Neural cell (in vitro differentiated cells): ENCODE data around the gene ROBO1. TPM values are rescaled to one million over a fixed set of nuclear protein-coding genes. Genes with fewer than 3 reads are reported as not detected.

Source experiments
- H2AFZ ChIP-seq: fragments of 200-600, 300-800 bp; sonication (generic), shearing (Covaris generic); 2 replicates; pipeline ENCODE4 v1.6.0; 2014; ENCODE audit warnings: low read depth, mild to moderate bottlenecking, antibody characterized with exemption, low read length, moderate library complexity
- H3F3A ChIP-seq: fragments of 200-600 bp; shearing (Covaris generic); 2 replicates; pipeline ENCODE4 v1.6.1; 2016; ENCODE audit warnings: mild to moderate bottlenecking, moderate library complexity, mixed read lengths, antibody characterized with exemption, low read length; ENCODE audit not compliant: insufficient read depth, poor library complexity, severe bottlenecking
- H3K27ac ChIP-seq: fragments of 200-600, 300-800 bp; sonication (generic), shearing (Covaris generic); 2 replicates; pipeline ENCODE4 v1.5.1; 2014; ENCODE audit warnings: mild to moderate bottlenecking, low read length, moderate library complexity
- H3K27me3 ChIP-seq: fragments of 300-800, 200-600 bp; sonication (generic), shearing (Covaris generic); 2 replicates; pipeline ENCODE4 v1.6.0; 2014; ENCODE audit warnings: mild to moderate bottlenecking, low read depth, low read length, moderate library complexity; ENCODE audit not compliant: insufficient read depth
- H3K36me3 ChIP-seq: fragments of 300-800, 200-600 bp; sonication (generic), shearing (Covaris generic); 2 replicates; pipeline ENCODE4 v1.5.1; 2014; ENCODE audit warnings: mild to moderate bottlenecking, antibody characterized with exemption, low read length, moderate library complexity; ENCODE audit not compliant: insufficient read depth
- H3K4me2 ChIP-seq: fragments of 300-800, 200-600 bp; sonication (generic), shearing (Covaris generic); 2 replicates; pipeline ENCODE4 v1.6.0; 2014; ENCODE audit warnings: mild to moderate bottlenecking, low read length
- H3K4me3 ChIP-seq: fragments of 300-800, 200-600 bp; sonication (generic), shearing (Covaris generic); 2 replicates; pipeline ENCODE4 v1.5.1; 2014; ENCODE audit warnings: mild to moderate bottlenecking, low read length, moderate library complexity
- H3K79me2 ChIP-seq: fragments of 200-600 bp; shearing (Covaris generic); replicated peaks from 2 replicates; pipeline ENCODE4 v1.6.0; 2014; ENCODE audit warnings: mild to moderate bottlenecking, low read length, moderate library complexity; ENCODE audit not compliant: insufficient read depth
- H3K9ac ChIP-seq: fragments of 300-800, 200-600 bp; sonication (generic), shearing (Covaris generic); 2 replicates; pipeline ENCODE4 v1.6.1; 2016; ENCODE audit warnings: mild to moderate bottlenecking, low read length, mixed read lengths
- H3K9me2 ChIP-seq: fragments of 200-600 bp; shearing (Covaris generic); 2 replicates; pipeline ENCODE4 v1.6.1; 2016; ENCODE audit warnings: mild to moderate bottlenecking, low read length, mixed read lengths; ENCODE audit not compliant: insufficient read depth
- H3K9me3 ChIP-seq: fragments of 200-600, 300-800 bp; sonication (generic), shearing (Covaris generic); 2 replicates; pipeline ENCODE4 v1.6.1; 2016; ENCODE audit warnings: mild to moderate bottlenecking, mixed run types, low read length, moderate library complexity, mixed read lengths
- H4K20me1 ChIP-seq: fragments of 200-600 bp; shearing (Covaris generic); 2 replicates; pipeline ENCODE4 v1.6.1; 2016; ENCODE audit warnings: mild to moderate bottlenecking, mixed run types; ENCODE audit not compliant: insufficient read depth
- CTCF ChIP-seq: fragments of 450-650 bp; IDR thresholded peaks from 2 replicates; pipeline ENCODE4 v1.5.1; 2014; ENCODE audit warnings: antibody characterized with exemption, mild to moderate bottlenecking, moderate library complexity; ENCODE audit not compliant: poor library complexity, severe bottlenecking
- EP300 ChIP-seq: fragments of 450-650 bp; conservative IDR thresholded peaks from 2 replicates; pipeline ENCODE4 v1.6.1; 2014; ENCODE audit warnings: antibody characterized with exemption, mild to moderate bottlenecking, moderate library complexity; ENCODE audit not compliant: poor library complexity, severe bottlenecking
- EZH2 ChIP-seq: fragments of 200-600, 300-800 bp; shearing (Covaris generic), sonication (generic); IDR thresholded peaks from 2 replicates; pipeline ENCODE4 v1.6.1; 2014; ENCODE audit warnings: antibody characterized with exemption, low read length, borderline replicate concordance, mild to moderate bottlenecking; ENCODE audit not compliant: insufficient read depth, poor library complexity, severe bottlenecking
- MXI1 ChIP-seq: fragments of 450-650 bp; conservative IDR thresholded peaks from 2 replicates; pipeline ENCODE4 v1.6.1; 2014; ENCODE audit warnings: antibody characterized with exemption, mild to moderate bottlenecking; ENCODE audit not compliant: poor library complexity, severe bottlenecking
- POLR2AphosphoS5 ChIP-seq: IDR thresholded peaks from 2 replicates; pipeline ENCODE4 v1.6.1; 2012
- RAD21 ChIP-seq: fragments of 450-650 bp; conservative IDR thresholded peaks from 2 replicates; pipeline ENCODE4 v1.6.1; 2014; ENCODE audit warnings: antibody characterized with exemption, mild to moderate bottlenecking, moderate library complexity
- REST ChIP-seq: IDR thresholded peaks from 2 replicates; pipeline ENCODE4 v1.6.1; 2012; ENCODE audit warnings: borderline replicate concordance
- SMC3 ChIP-seq: fragments of 450-650 bp; conservative IDR thresholded peaks from 2 replicates; pipeline ENCODE4 v1.6.1; 2014; ENCODE audit warnings: antibody characterized with exemption, mild to moderate bottlenecking, moderate library complexity; ENCODE audit not compliant: poor library complexity
- TAF1 ChIP-seq: IDR thresholded peaks from 2 replicates; pipeline ENCODE4 v1.6.1; 2012; ENCODE audit warnings: low read depth
- polyA plus RNA-seq: library from polyadenylated mRNA; depleted of rRNA; stranded (reverse); fragments of >200 nt; gene quantifications from 2 replicates; pipeline ENCODE4 v1.2.3, GENCODE V29; 2014

ROBO1 gene
- polyA plus RNA-seq, 1 donor from 2014 or later, result 183 TPM

DNA sequence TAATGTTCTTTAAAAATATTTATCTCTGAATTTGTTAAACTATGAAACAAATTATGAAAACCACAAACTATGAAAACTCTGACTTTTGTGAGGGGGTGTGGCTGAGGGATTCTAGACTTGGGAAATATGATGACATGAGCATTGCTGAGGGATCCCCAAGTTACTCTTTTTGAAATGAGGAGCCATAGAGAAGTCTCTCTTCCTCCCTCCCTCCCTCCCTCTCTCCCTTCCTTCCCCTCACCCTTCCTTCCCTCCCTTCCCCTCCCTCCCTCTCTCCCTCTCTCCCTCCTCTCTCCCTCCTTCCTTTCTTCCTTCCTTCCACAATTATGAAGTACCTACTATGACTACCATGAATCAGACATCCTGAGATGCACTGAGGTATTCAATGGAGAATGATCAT, 673.1 kb downstream of the ROBO1 start:
- Histone ChIP-seq H3K27me3 (no peaks in the 10 kb centered on the region), H3K36me3 (no peaks in the 10 kb centered on the region), H2AFZ (no peak overlapping the region), H3K9me3 (no peaks in the 10 kb centered on the region), H3F3A (no peaks in the 10 kb centered on the region), H3K4me2 (no peak overlapping the region), H3K27ac (no peak overlapping the region), H3K9ac (no peak overlapping the region), H3K9me2 (no peaks in the 10 kb centered on the region), H3K4me3 (no peak overlapping the region), H4K20me1 (no peaks in the 10 kb centered on the region), H3K79me2 (no peaks in the 10 kb centered on the region)
- no peak for TF ChIP-seq POLR2AphosphoS5
- no peak for TF ChIP-seq REST
- TF ChIP-seq RAD21, result no peak
- TF ChIP-seq SMC3, result no peak
- TF ChIP-seq EP300, result no peak
- no peak for TF ChIP-seq MXI1
- no peak for TF ChIP-seq EZH2
- no peak for TF ChIP-seq CTCF
- no peak for TF ChIP-seq TAF1

GRCh38 chr3:79086514-79086913, 681.3 kb downstream of the ROBO1 start:
- Histone ChIP-seq H3K9me3 (no peaks in the 10 kb centered on the region), H3K4me2 (no peak overlapping the region), H3K79me2 (no peaks in the 10 kb centered on the region), H3K4me3 (no peak overlapping the region), H3F3A (no peaks in the 10 kb centered on the region), H3K36me3 (no peaks in the 10 kb centered on the region), H3K9ac (no peak overlapping the region), H2AFZ (no peak overlapping the region), H3K9me2 (no peaks in the 10 kb centered on the region), H4K20me1 (no peaks in the 10 kb centered on the region), H3K27ac (no peak overlapping the region), H3K27me3 (no peaks in the 10 kb centered on the region)
- TF ChIP-seq RAD21 (peak; percentile 74), CTCF (peak; percentile 78), REST (no peak), MXI1 (no peak), EP300 (no peak), EZH2 (no peak), SMC3 (peak; percentile 83), POLR2AphosphoS5 (no peak), TAF1 (no peak)
